GM12891 (cell line): Measurements from ENCODE around the gene DSTYK.

Source experiments
- POLR2AphosphoS5 ChIP-seq: IDR thresholded peaks from 2 replicates; pipeline ENCODE4 v1.6.1; 2011; ENCODE audit warnings: low read depth, low read length, control low read depth
- TAF1 ChIP-seq: IDR thresholded peaks from 2 replicates; pipeline ENCODE4 v1.6.1; 2011; ENCODE audit warnings: low read depth, low read length, control low read depth

DNA sequence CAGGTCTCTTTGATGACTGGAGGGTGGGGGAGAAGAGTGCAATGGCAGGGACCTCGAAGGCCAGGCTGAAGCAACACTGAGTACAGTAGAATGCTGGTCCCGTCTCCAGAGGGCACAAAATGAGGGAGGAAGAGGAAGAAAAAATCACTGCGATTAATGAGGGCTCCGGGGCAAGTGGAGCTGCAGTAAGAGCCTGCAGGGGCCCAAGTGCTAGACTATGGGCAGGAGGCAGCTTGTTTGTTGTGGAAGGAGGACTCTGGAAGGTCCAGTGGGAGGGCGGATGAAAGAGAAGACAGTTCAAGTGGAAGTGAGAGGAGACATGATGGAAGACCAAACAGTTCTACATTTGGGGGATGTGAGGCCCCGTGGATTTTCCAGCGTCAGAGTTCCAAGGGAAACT, 33.6 kb upstream of the DSTYK start:
- TF ChIP-seq TAF1, result no peak
- TF ChIP-seq POLR2AphosphoS5, result no peak
